Naive thymus-derived CD8-positive, alpha-beta T cell (primary cell): ENCODE results near the gene IGFBP1. TPM values are rescaled to one million over a fixed set of nuclear protein-coding genes. Genes with fewer than 3 reads are reported as not detected.
A peak's percentile ranks its signal among the peaks of the same experiment; 100 is the strongest.

ENCODE experiments used
- ATAC-seq, 2 donors: fragments of 150-1000 bp; cut with Tn5 transposase in 1 of 2; sonication (Bioruptor Pico), chemical (Tn5 transposase) in 1 of 2; 1 replicate in 1 of 2; 2 replicates in 1 of 2; pipeline ENCODE4 v1.10.0; 2021; ENCODE audit warnings: mild to moderate bottlenecking in 2 of 2, moderate library complexity in 2 of 2
- POLR2A ChIA-PET: fragments of 350-600 bp; sonication (Branson Sonifier 250); formaldehyde crosslinking; loops from one replicate; lab custom pipeline; 2021; ENCODE audit warnings: antibody characterized with exemption; lab: Charles Lee
- DNase-seq, 10 donors: peaks; one replicate each; pipeline versions ENCODE4 v3.0.0 to v3.0.0-alpha.2; 2020 to 2022
- H3K27ac Mint-ChIP-seq, 10 donors: one replicate each; pipeline ENCODE4 v1.8.0; 2020 to 2022; ENCODE audit warnings: mild to moderate bottlenecking in 10 of 10, mixed read lengths in 10 of 10, moderate library complexity in 4 of 10, inconsistent platforms in 1 of 10
- H3K27me3 Mint-ChIP-seq, 5 donors: one replicate each; pipeline ENCODE4 v1.8.0; 2021 to 2022; ENCODE audit warnings: mixed read lengths in 5 of 5
- H3K36me3 Mint-ChIP-seq, 3 donors: one replicate each; pipeline ENCODE4 v1.8.0; 2020 to 2022; ENCODE audit warnings: mixed read lengths in 3 of 3, mild to moderate bottlenecking in 2 of 3, inconsistent platforms in 1 of 3
- H3K4me1 Mint-ChIP-seq, 4 donors: one replicate each; pipeline ENCODE4 v1.8.0; 2021 to 2022; ENCODE audit warnings: mixed read lengths in 4 of 4
- H3K4me3 Mint-ChIP-seq, 10 donors: one replicate each; pipeline ENCODE4 v1.8.0; 2020 to 2022; ENCODE audit warnings: mild to moderate bottlenecking in 10 of 10, mixed read lengths in 10 of 10, moderate library complexity in 6 of 10, inconsistent platforms in 1 of 10
- H3K9me3 Mint-ChIP-seq, 9 donors: one replicate each; pipeline ENCODE4 v1.8.0; 2020 to 2022; ENCODE audit warnings: mixed read lengths in 9 of 9, mild to moderate bottlenecking in 3 of 9, inconsistent platforms in 1 of 9, moderate library complexity in 1 of 9
- polyA plus RNA-seq, 3 donors: library from polyadenylated mRNA; unstranded; fragments of 300-500 nt; fragmentation: Illumina TruSeq; gene quantifications; one replicate each; pipeline ENCODE4 v1.2.3, GENCODE V29; 2021
- total RNA-seq, 8 experiments: library from RNA in 2 of 8; stranded (reverse) in 2 of 8; gene quantifications; one replicate each; pipeline ENCODE4 v1.2.3 and lab custom pipeline; 2021 to 2026

IGFBP1 gene
- total and polyA plus RNA-seq, 5 experiments from 2014 or later, result not detected

- POLR2A ChIA-PET, result no interaction called here
- Mint-ChIP-seq H3K4me1 (no peaks in the 10 kb centered on the region), H3K4me3 (no peak overlapping the region), H3K27me3 (peaks cover 34 to 76% (median 42%) of the 10 kb centered on the region in 5 donors), H3K36me3 (no peaks in the 10 kb centered on the region), H3K27ac (no peak overlapping the region), H3K9me3 (no peaks in the 10 kb centered on the region)
- ATAC-seq (no peak), DNase-seq (no peak)
These were observed 6.4 kb downstream of the IGFBP1 start for GRCh38 chr7:45894665-45895062.

- ATAC-seq (no peak), DNase-seq (no peak)
- Mint-ChIP-seq H3K27ac (no peak overlapping the region), H3K36me3 (no peaks in the 10 kb centered on the region), H3K4me1 (no peaks in the 10 kb centered on the region), H3K27me3 (peaks cover 28 to 79% (median 50%) of the 10 kb centered on the region in 5 donors), H3K4me3 (no peak overlapping the region), H3K9me3 (peaks cover 0 to 11% (median 0%) of the 10 kb centered on the region in 9 donors)
- POLR2A ChIA-PET, result no interaction called here
These were observed 8.9 kb downstream of the IGFBP1 start for GRCh38 chr7:45897042-45897690.

- Mint-ChIP-seq H3K9me3 (peaks cover 0 to 17% (median 7%) of the 10 kb centered on the region in 9 donors), H3K4me3 (no peak overlapping the region), H3K4me1 (no peaks in the 10 kb centered on the region), H3K27me3 (peaks cover 23 to 78% (median 45%) of the 10 kb centered on the region in 5 donors), H3K27ac (no peak overlapping the region), H3K36me3 (no peaks in the 10 kb centered on the region)
- POLR2A ChIA-PET, result no interaction called here
- DNase-seq (no peak), ATAC-seq (no peak)
These were observed 9.9 kb downstream of the IGFBP1 start for GRCh38 chr7:45898222-45898621.

- Mint-ChIP-seq H3K36me3 (peaks cover 0 to 4% (median 0%) of the 10 kb centered on the region in 3 donors), H3K27ac (no peak overlapping the region), H3K9me3 (peaks cover 0 to 21% (median 12%) of the 10 kb centered on the region in 9 donors), H3K4me3 (no peak overlapping the region), H3K4me1 (no peaks in the 10 kb centered on the region), H3K27me3 (peaks cover 4 to 44% (median 22%) of the 10 kb centered on the region in 5 donors)
- DNase-seq (no peak), ATAC-seq (no peak)
- POLR2A ChIA-PET, result no interaction called here
These were observed 13.3 kb downstream of the IGFBP1 start for GRCh38 chr7:45901566-45901965.

GRCh38 chr7:45902820-45903219 is 14.5 kb downstream of the IGFBP1 start:
- Mint-ChIP-seq H3K36me3 (peaks cover 0 to 4% (median 0%) of the 10 kb centered on the region in 3 donors), H3K27me3 (peaks cover 0 to 38% (median 22%) of the 10 kb centered on the region in 5 donors), H3K4me3 (no peak overlapping the region), H3K4me1 (no peaks in the 10 kb centered on the region), H3K27ac (no peak overlapping the region), H3K9me3 (peaks cover 0 to 21% (median 12%) of the 10 kb centered on the region in 9 donors)
- POLR2A ChIA-PET, result no interaction called here
- DNase-seq (no peak), ATAC-seq (no peak)

- H3K4me1 Mint-ChIP-seq, result no peaks in the 10 kb centered on the region
- ATAC-seq (no peak), DNase-seq (no peak)
- no peak overlapping the region for H3K4me3 Mint-ChIP-seq
- POLR2A ChIA-PET, result no interaction called here
- peaks cover 7 to 23% (median 11%) of the 10 kb centered on the region in 5 donors for H3K27me3 Mint-ChIP-seq
- no peaks in the 10 kb centered on the region for H3K36me3 Mint-ChIP-seq
- peaks cover 0 to 6% (median 0%) of the 10 kb centered on the region in 9 donors for H3K9me3 Mint-ChIP-seq
- no peak overlapping the region for H3K27ac Mint-ChIP-seq
These were observed 21.3 kb downstream of the IGFBP1 start for GRCh38 chr7:45909561-45909960.

- Mint-ChIP-seq H3K27ac (no peak overlapping the region), H3K4me3 (no peak overlapping the region), H3K4me1 (no peaks in the 10 kb centered on the region), H3K36me3 (no peaks in the 10 kb centered on the region), H3K9me3 (peaks cover 0 to 6% (median 0%) of the 10 kb centered on the region in 9 donors), H3K27me3 (peaks cover 9 to 28% (median 14%) of the 10 kb centered on the region in 5 donors)
- POLR2A ChIA-PET, result no interaction called here
- ATAC-seq, result no peak
- no peak for DNase-seq
These were observed 22.6 kb downstream of the IGFBP1 start for GRCh38 chr7:45910855-45911254.

- H3K9me3 Mint-ChIP-seq, result peaks cover 0 to 6% (median 0%) of the 10 kb centered on the region in 9 donors
- H3K4me1 Mint-ChIP-seq, result no peaks in the 10 kb centered on the region
These were observed 23.0 kb downstream of the IGFBP1 start for GRCh38 chr7:45911311-45911710.

GRCh38 chr7:45912972-45913371 is 24.7 kb downstream of the IGFBP1 start:
- POLR2A ChIA-PET, result no interaction called here

More at GRCh38 chr7:45911311-45911710, 23.0 kb downstream of the IGFBP1 start:
- ATAC-seq, result no peak
- Mint-ChIP-seq H3K27me3 (peaks cover 12 to 32% (median 16%) of the 10 kb centered on the region in 5 donors), H3K36me3 (no peaks in the 10 kb centered on the region), H3K4me3 (no peak overlapping the region), H3K27ac (no peak overlapping the region)
- POLR2A ChIA-PET, result no interaction called here
- no peak for DNase-seq

GRCh38 chr7:45914911-45915310 is 26.6 kb downstream of the IGFBP1 start:
- Mint-ChIP-seq H3K27me3 (peaks cover 13 to 52% (median 33%) of the 10 kb centered on the region in 5 donors), H3K9me3 (no peaks in the 10 kb centered on the region), H3K27ac (no peak overlapping the region), H3K36me3 (no peaks in the 10 kb centered on the region), H3K4me1 (peaks cover 0 to 6% (median 1%) of the 10 kb centered on the region in 4 donors), H3K4me3 (no peak overlapping the region)
- ATAC-seq (no peak), DNase-seq (no peak)
- POLR2A ChIA-PET, result no interaction called here

More at GRCh38 chr7:45912972-45913371, 24.7 kb downstream of the IGFBP1 start:
- H3K27me3 Mint-ChIP-seq, result peaks cover 9 to 45% (median 23%) of the 10 kb centered on the region in 5 donors
- H3K36me3 Mint-ChIP-seq, result no peaks in the 10 kb centered on the region
- ATAC-seq (no peak), DNase-seq (no peak)
- H3K4me1 Mint-ChIP-seq, result no peaks in the 10 kb centered on the region
- H3K9me3 Mint-ChIP-seq, result peaks cover 0 to 6% (median 0%) of the 10 kb centered on the region in 9 donors
- no peak overlapping the region for H3K4me3 Mint-ChIP-seq
- H3K27ac Mint-ChIP-seq, result peak overlapping the region in 1 of 10 donors; percentile 9

- no peaks in the 10 kb centered on the region for H3K36me3 Mint-ChIP-seq
- H3K27me3 Mint-ChIP-seq, result peaks cover 13 to 58% (median 38%) of the 10 kb centered on the region in 5 donors
- no peaks in the 10 kb centered on the region for H3K9me3 Mint-ChIP-seq
- peaks cover 0 to 11% (median 8%) of the 10 kb centered on the region in 4 donors for H3K4me1 Mint-ChIP-seq
- H3K4me3 Mint-ChIP-seq, result no peak overlapping the region
- H3K27ac Mint-ChIP-seq, result no peak overlapping the region
- POLR2A ChIA-PET, result no interaction called here
- no peak for ATAC-seq
- DNase-seq, result no peak
These were observed 27.3 kb downstream of the IGFBP1 start for GRCh38 chr7:45915606-45916005.

GRCh38 chr7:45917064-45917463 is 28.8 kb downstream of the IGFBP1 start:
- no peaks in the 10 kb centered on the region for H3K36me3 Mint-ChIP-seq
- peaks cover 0 to 16% (median 13%) of the 10 kb centered on the region in 4 donors for H3K4me1 Mint-ChIP-seq
- ATAC-seq, result no peak
- peak overlapping the region in 1 of 10 donors; percentile 22 for H3K4me3 Mint-ChIP-seq
- H3K27me3 Mint-ChIP-seq, result peaks cover 13 to 49% (median 35%) of the 10 kb centered on the region in 5 donors
- H3K9me3 Mint-ChIP-seq, result no peaks in the 10 kb centered on the region
- H3K27ac Mint-ChIP-seq, result no peak overlapping the region
- POLR2A ChIA-PET, result no interaction called here
- DNase-seq, result no peak

- POLR2A ChIA-PET, result no interaction called here
- H3K36me3 Mint-ChIP-seq, result no peaks in the 10 kb centered on the region
- H3K9me3 Mint-ChIP-seq, result no peaks in the 10 kb centered on the region
- ATAC-seq (peak; percentile 26 to 35), DNase-seq (peak; percentile 27 to 84 (median 68))
- H3K4me1 Mint-ChIP-seq, result peaks cover 3 to 22% (median 19%) of the 10 kb centered on the region in 4 donors
- H3K4me3 Mint-ChIP-seq, result peak overlapping the region in 2 of 10 donors; percentile 27 to 55
- H3K27me3 Mint-ChIP-seq, result peaks cover 14 to 55% (median 41%) of the 10 kb centered on the region in 5 donors
- no peak overlapping the region for H3K27ac Mint-ChIP-seq
These were observed 29.4 kb downstream of the IGFBP1 start for GRCh38 chr7:45917658-45918057.
